Neuronal stem cell (in vitro differentiated cells): ENCODE results near the gene RABGEF1.
A peak's percentile ranks its signal among the peaks of the same experiment; 100 is the strongest.

ENCODE experiments used
- DNase-seq: peaks from one replicate; pipeline ENCODE4 v3.0.0-alpha.2; 2013; ENCODE audit warnings: low spot score
- H2AFZ ChIP-seq: one replicate; pipeline ENCODE4 v1.6.1; 2013; ENCODE audit warnings: mild to moderate bottlenecking, low read length, inconsistent platforms
- H2AK5ac ChIP-seq: 2 replicates; pipeline ENCODE4 v1.6.1; 2013; ENCODE audit warnings: low read depth, mild to moderate bottlenecking, inconsistent platforms, low read length, moderate library complexity, mixed read lengths
- H2BK120ac ChIP-seq: 2 replicates; pipeline ENCODE4 v1.6.1; 2013; ENCODE audit warnings: low read depth, mild to moderate bottlenecking, inconsistent platforms, low read length, moderate library complexity, mixed read lengths
- H2BK12ac ChIP-seq: one replicate; pipeline ENCODE4 v1.6.1; 2013; ENCODE audit warnings: low read length, inconsistent platforms
- H2BK15ac ChIP-seq: 2 replicates; pipeline ENCODE4 v1.6.1; 2013; ENCODE audit warnings: mild to moderate bottlenecking, low read length, inconsistent platforms, mixed read lengths
- H2BK5ac ChIP-seq: one replicate; pipeline ENCODE4 v1.6.1; 2013; ENCODE audit warnings: inconsistent platforms, mild to moderate bottlenecking, low read length, moderate library complexity
- H3K14ac ChIP-seq: one replicate; pipeline ENCODE4 v1.6.1; 2013; ENCODE audit warnings: low read length, inconsistent platforms
- H3K18ac ChIP-seq: 2 replicates; pipeline ENCODE4 v1.6.1; 2013; ENCODE audit warnings: low read length, inconsistent platforms
- H3K23ac ChIP-seq: 2 replicates; pipeline ENCODE4 v1.6.1; 2013; ENCODE audit warnings: low read depth, mild to moderate bottlenecking, mixed read lengths, low read length, inconsistent platforms; ENCODE audit not compliant: poor library complexity
- H3K27ac ChIP-seq: replicated peaks from 3 replicates; pipeline ENCODE4 v1.5.1; 2013; ENCODE audit warnings: low read length, inconsistent platforms
- H3K27me3 ChIP-seq, 3 experiments: 2 replicates each; pipeline ENCODE4 v1.6.1; 2013; ENCODE audit warnings: low read length in 3 of 3, mild to moderate bottlenecking in 2 of 3, inconsistent platforms in 1 of 3, low read depth in 1 of 3, mixed read lengths in 1 of 3, moderate library complexity in 1 of 3; ENCODE audit not compliant: control insufficient read depth in 3 of 3, insufficient read depth in 3 of 3
- H3K36me3 ChIP-seq, 2 donors: replicated peaks in 1 of 2; 2 replicates each; pipeline ENCODE4 v1.6.1; 2013; ENCODE audit warnings: low read length in 2 of 2; ENCODE audit not compliant: control insufficient read depth in 2 of 2, insufficient read depth in 2 of 2
- H3K4ac ChIP-seq: 2 replicates; pipeline ENCODE4 v1.6.1; 2013; ENCODE audit warnings: inconsistent platforms, mild to moderate bottlenecking, low read length, moderate library complexity
- H3K4me1 ChIP-seq, 2 donors: 1 replicate in 1 of 2; 2 replicates in 1 of 2; pipeline ENCODE4 v1.6.1; 2013; ENCODE audit warnings: low read length in 2 of 2, low read depth in 1 of 2; ENCODE audit not compliant: control insufficient read depth in 2 of 2, insufficient read depth in 1 of 2
- H3K4me2 ChIP-seq: one replicate; pipeline ENCODE4 v1.6.1; 2013; ENCODE audit warnings: mild to moderate bottlenecking, low read length, inconsistent platforms; ENCODE audit not compliant: insufficient read depth, poor library complexity, severe bottlenecking
- H3K4me3 ChIP-seq, 2 donors: 2 replicates each; pipeline ENCODE4 v1.5.1; 2013; ENCODE audit warnings: low read length in 2 of 2, mild to moderate bottlenecking in 2 of 2, inconsistent platforms in 1 of 2, moderate library complexity in 1 of 2
- H3K79me1 ChIP-seq: one replicate; pipeline ENCODE4 v1.6.1; 2013; ENCODE audit warnings: low read depth, mild to moderate bottlenecking, inconsistent platforms, low read length, moderate library complexity
- H3K9ac ChIP-seq: one replicate; pipeline ENCODE4 v1.6.1; 2013; ENCODE audit warnings: mild to moderate bottlenecking, low read depth, low read length, inconsistent platforms; ENCODE audit not compliant: poor library complexity
- H3K9me3 ChIP-seq, 2 donors: replicated peaks in 1 of 2; 2 replicates each; pipeline versions ENCODE3 to v1.6.1; 2013; ENCODE audit warnings: low read length in 2 of 2, mild to moderate bottlenecking in 2 of 2, inconsistent platforms in 1 of 2, low read depth in 1 of 2, mixed read lengths in 1 of 2, moderate library complexity in 1 of 2; ENCODE audit not compliant: control insufficient read depth in 2 of 2, insufficient read depth in 1 of 2
- H4K8ac ChIP-seq: one replicate; pipeline ENCODE4 v1.6.1; 2013; ENCODE audit warnings: low read depth, mild to moderate bottlenecking, inconsistent platforms, low read length, moderate library complexity
- H4K91ac ChIP-seq: one replicate; pipeline ENCODE4 v1.6.1; 2013; ENCODE audit warnings: low read length, low read depth, mild to moderate bottlenecking, inconsistent platforms; ENCODE audit not compliant: poor library complexity
- WGBS, 2 donors: extraction: QIAGEN DNeasy Blood & Tissue Kit; methylation state at CpG; one replicate each; pipeline ENCODE4 v1.1.7; 2013; ENCODE audit warnings: missing lambda C conversion rate in 2 of 2, mixed read lengths in 1 of 2; ENCODE audit not compliant: insufficient read length in 2 of 2, insufficient replicate concordance in 1 of 2; ENCODE audit errors: extremely low coverage in 2 of 2; 5-methylcytosine and 5-hydroxymethylcytosine counted together

RABGEF1 gene

GRCh38 chr7:66837661-66838060, 97.1 kb downstream of the RABGEF1 start:
- Histone ChIP-seq H3K27ac (no peak overlapping the region), H3K4ac (no peak overlapping the region), H3K14ac (no peak overlapping the region), H4K91ac (no peak overlapping the region), H2BK15ac (peak overlapping the region; percentile 26), H4K8ac (no peak overlapping the region), H3K79me1 (no peaks in the 10 kb centered on the region), H3K4me2 (no peak overlapping the region), H2AK5ac (peak overlapping the region; percentile 79), H2AFZ (no peak overlapping the region), H2BK5ac (no peak overlapping the region), H3K4me1 (no peaks in the 10 kb centered on the region), H3K4me3 (no peak overlapping the region), H3K23ac (no peak overlapping the region), H3K18ac (no peak overlapping the region), H3K9me3 (peaks cover 0 to 4% of the 10 kb centered on the region in 2 donors), H2BK120ac (no peak overlapping the region), H2BK12ac (no peak overlapping the region), H3K27me3 (no peaks in the 10 kb centered on the region), H3K9ac (no peak overlapping the region), H3K36me3 (no peaks in the 10 kb centered on the region)
- DNase-seq, result no peak
- WGBS, 2 donors, result no CpG with 5 or more reads among the region's 9 CpGs

- no peak overlapping the region for H3K4ac ChIP-seq
These were observed 99.3 kb downstream of the RABGEF1 start for GRCh38 chr7:66839814-66840213.

GRCh38 chr7:66840316-66840715, 99.8 kb downstream of the RABGEF1 start:
- Histone ChIP-seq H2AFZ (no peak overlapping the region), H3K4me1 (no peaks in the 10 kb centered on the region), H3K14ac (no peak overlapping the region), H3K9me3 (peaks cover 0 to 4% of the 10 kb centered on the region in 2 donors), H2BK12ac (no peak overlapping the region), H4K8ac (no peak overlapping the region), H2BK5ac (no peak overlapping the region), H3K27me3 (no peaks in the 10 kb centered on the region), H3K27ac (no peak overlapping the region), H3K79me1 (no peaks in the 10 kb centered on the region), H3K18ac (no peak overlapping the region), H3K23ac (no peak overlapping the region), H3K36me3 (no peaks in the 10 kb centered on the region), H3K4me3 (no peak overlapping the region), H2BK15ac (no peak overlapping the region), H3K4ac (no peak overlapping the region), H3K9ac (no peak overlapping the region), H2AK5ac (no peak overlapping the region), H3K4me2 (no peak overlapping the region), H2BK120ac (no peak overlapping the region), H4K91ac (no peak overlapping the region)
- no CpG with 5 or more reads among the region's 5 CpGs for WGBS, 2 donors
- no peak for DNase-seq

More at GRCh38 chr7:66839814-66840213, 99.3 kb downstream of the RABGEF1 start:
- H3K4me3 ChIP-seq, result no peak overlapping the region
- no peak overlapping the region for H3K14ac ChIP-seq
- H2BK120ac ChIP-seq, result no peak overlapping the region
- H3K9ac ChIP-seq, result no peak overlapping the region
- no peak overlapping the region for H2AFZ ChIP-seq
- peaks cover 0 to 4% of the 10 kb centered on the region in 2 donors for H3K9me3 ChIP-seq
- no peaks in the 10 kb centered on the region for H3K27me3 ChIP-seq
- H2BK12ac ChIP-seq, result no peak overlapping the region
- no peaks in the 10 kb centered on the region for H3K4me1 ChIP-seq
- DNase-seq, result no peak
- H2AK5ac ChIP-seq, result no peak overlapping the region
- H2BK15ac ChIP-seq, result no peak overlapping the region
- no peak overlapping the region for H3K18ac ChIP-seq
- H3K4me2 ChIP-seq, result no peak overlapping the region
- no peak overlapping the region for H4K91ac ChIP-seq
- no peak overlapping the region for H2BK5ac ChIP-seq
- WGBS, 2 donors, result no CpG with 5 or more reads among the region's 8 CpGs
- H3K27ac ChIP-seq, result no peak overlapping the region
- no peaks in the 10 kb centered on the region for H3K36me3 ChIP-seq
- no peaks in the 10 kb centered on the region for H3K79me1 ChIP-seq
- no peak overlapping the region for H4K8ac ChIP-seq
- no peak overlapping the region for H3K23ac ChIP-seq

- Histone ChIP-seq H3K36me3 (no peaks in the 10 kb centered on the region), H4K91ac (no peak overlapping the region), H2AK5ac (no peak overlapping the region), H3K27ac (no peak overlapping the region), H3K4me2 (no peak overlapping the region), H3K14ac (no peak overlapping the region), H2BK5ac (no peak overlapping the region), H3K79me1 (no peaks in the 10 kb centered on the region), H3K4me1 (peaks cover 2 to 4% of the 10 kb centered on the region in 2 donors), H2AFZ (no peak overlapping the region), H3K18ac (no peak overlapping the region), H3K27me3 (no peaks in the 10 kb centered on the region), H3K9me3 (peaks cover 0 to under 1% of the 10 kb centered on the region in 2 donors), H3K4me3 (no peak overlapping the region), H3K4ac (no peak overlapping the region), H2BK12ac (no peak overlapping the region), H2BK15ac (no peak overlapping the region), H3K9ac (no peak overlapping the region), H3K23ac (no peak overlapping the region), H2BK120ac (no peak overlapping the region), H4K8ac (no peak overlapping the region)
- WGBS, 2 donors, result no CpG with 5 or more reads among the region's 5 CpGs
- no peak for DNase-seq
These were observed 101.4 kb downstream of the RABGEF1 start for GRCh38 chr7:66841898-66842297.
